Right renal pelvis (tissue), 4 donors: ENCODE results near the gene CFAP410. TPM values are rescaled to one million over a fixed set of nuclear protein-coding genes. Genes with fewer than 3 reads are reported as not detected.

Source experiments
- DNase-seq, 4 donors: peaks; one replicate each; pipeline ENCODE4 v3.0.0-alpha.2; 2013; ENCODE audit warnings: low read depth in 4 of 4, low spot score in 3 of 4, missing footprints in 1 of 4
- polyA plus RNA-seq, 4 donors: library from polyadenylated mRNA; unstranded; fragments of 120-200 nt; gene quantifications; one replicate each; pipeline ENCODE4 v1.2.1, GENCODE V29; 2013; ENCODE audit not compliant: insufficient read length in 4 of 4

CFAP410 gene
- polyA plus RNA-seq, 4 donors, result 20.7 to 36.2 (median 22.2) TPM

GRCh38 chr21:44332965-44333364, 6.2 kb downstream of the CFAP410 start:
- no peak for DNase-seq

GRCh38 chr21:44332383-44332782, 6.8 kb downstream of the CFAP410 start:
- no peak for DNase-seq

- DNase-seq, result no peak
These were observed 7.4 kb downstream of the CFAP410 start for GRCh38 chr21:44331650-44332307.

- no peak for DNase-seq
These were observed 8.0 kb downstream of the CFAP410 start for GRCh38 chr21:44331209-44331608.

- no peak for DNase-seq
These were observed 8.5 kb downstream of the CFAP410 start for GRCh38 chr21:44330698-44331097.

GRCh38 chr21:44329971-44330681, 9.1 kb downstream of the CFAP410 start:
- DNase-seq, result no peak

- no peak for DNase-seq
These were observed 9.9 kb downstream of the CFAP410 start for GRCh38 chr21:44329086-44329889.

GRCh38 chr21:44328242-44328895, 10.8 kb downstream of the CFAP410 start:
- no peak for DNase-seq

GRCh38 chr21:44327603-44327974, 11.6 kb downstream of the CFAP410 start:
- DNase-seq, result no peak

- DNase-seq, result no peak
These were observed 12.2 kb downstream of the CFAP410 start for GRCh38 chr21:44326716-44327602.

GRCh38 chr21:44326272-44326647, 12.9 kb downstream of the CFAP410 start:
- no peak for DNase-seq

- no peak for DNase-seq
These were observed 13.6 kb downstream of the CFAP410 start for GRCh38 chr21:44325386-44326271.

- no peak for DNase-seq
These were observed 14.4 kb downstream of the CFAP410 start for GRCh38 chr21:44324854-44325107.

GRCh38 chr21:44324106-44324853, 14.9 kb downstream of the CFAP410 start:
- no peak for DNase-seq

- DNase-seq, result no peak
These were observed 15.6 kb downstream of the CFAP410 start for GRCh38 chr21:44323591-44323990.

- DNase-seq, result no peak
These were observed 16.4 kb downstream of the CFAP410 start for GRCh38 chr21:44322621-44323325.

- no peak for DNase-seq
These were observed 17.2 kb downstream of the CFAP410 start for GRCh38 chr21:44321846-44322450.

GRCh38 chr21:44320847-44321246, 18.3 kb downstream of the CFAP410 start:
- DNase-seq, result no peak
